H1 (cell line): ENCODE results near the gene MYL5. TPM values are rescaled to one million over a fixed set of nuclear protein-coding genes. Genes with fewer than 3 reads are reported as not detected.

Experiments used
- CTCF ChIA-PET: fragments of 300-600 bp; sonication (Branson Sonifier 250); formaldehyde crosslinking; loops from one replicate; lab custom pipeline; 2021; ENCODE audit not compliant: partially characterized antibody; lab: Charles Lee
- POLR2A ChIA-PET: fragments of 300-600 bp; sonication (Branson Sonifier 250); formaldehyde crosslinking; loops from one replicate; lab custom pipeline; 2021; ENCODE audit warnings: inconsistent platforms; ENCODE audit not compliant: partially characterized antibody; lab: Charles Lee
- DNase-seq, 2 experiments: peaks; one replicate each; pipeline versions ENCODE4 v3.0.0 to v3.0.0-alpha.2; 2010 to 2022; ENCODE audit warnings: low spot score in 2 of 2, low read depth in 1 of 2, mixed read lengths in 1 of 2
- FAIRE-seq: peaks from 2 replicates; lab custom pipeline; 2011; peaks lifted over from hg19 to GRCh38; lab: Jason Lieb, UNC
- H2AFZ ChIP-seq: 2 replicates; pipeline ENCODE4 v1.8.1; 2012; ENCODE audit warnings: low read length, inconsistent platforms
- H2AK5ac ChIP-seq: 2 replicates; pipeline ENCODE4 v1.6.1; 2013; ENCODE audit warnings: low read depth, low read length
- H2BK120ac ChIP-seq: replicated peaks from 2 replicates; pipeline ENCODE3; 2013; ENCODE audit warnings: low read depth, low read length, inconsistent platforms
- H2BK12ac ChIP-seq: 2 replicates; pipeline ENCODE4 v1.6.1; 2013; ENCODE audit warnings: low read depth, low read length
- H2BK15ac ChIP-seq: 2 replicates; pipeline ENCODE4 v1.6.1; 2013; ENCODE audit warnings: low read length
- H2BK20ac ChIP-seq: 2 replicates; pipeline ENCODE4 v1.6.1; 2013; ENCODE audit warnings: low read length
- H2BK5ac ChIP-seq: 2 replicates; pipeline ENCODE4 v1.6.1; 2013; ENCODE audit warnings: low read depth, low read length
- H3K14ac ChIP-seq: 2 replicates; pipeline ENCODE4 v1.6.1; 2013; ENCODE audit warnings: inconsistent platforms; ENCODE audit not compliant: insufficient read length
- H3K18ac ChIP-seq: 2 replicates; pipeline ENCODE4 v1.6.1; 2013; ENCODE audit warnings: low read length; ENCODE audit errors: extremely low read depth
- H3K23ac ChIP-seq: 2 replicates; pipeline ENCODE4 v1.6.1; 2013; ENCODE audit warnings: inconsistent platforms; ENCODE audit not compliant: insufficient read length
- H3K23me2 ChIP-seq: 2 replicates; pipeline ENCODE4 v1.6.1; 2013; ENCODE audit warnings: low read depth, low read length
- H3K27ac ChIP-seq: 2 replicates; pipeline ENCODE4 v1.6.1; 2011; ENCODE audit warnings: low read depth, low read length, inconsistent platforms
- H3K27me3 ChIP-seq, 4 experiments: replicated peaks in 1 of 4; 1 replicate in 1 of 4; 2 replicates in 3 of 4; pipeline versions ENCODE4 v1.6.1 to v1.8.1; 2011 to 2013; ENCODE audit warnings: low read length in 3 of 4, mild to moderate bottlenecking in 3 of 4, inconsistent platforms in 2 of 4, mixed read lengths in 2 of 4, moderate library complexity in 1 of 4; ENCODE audit not compliant: control insufficient read depth in 3 of 4, insufficient read depth in 3 of 4; ENCODE audit errors: extremely low read depth in 1 of 4
- H3K36me3 ChIP-seq, 4 experiments: 2 replicates each; pipeline versions ENCODE4 v1.6.1 to v1.8.1; 2011 to 2013; ENCODE audit warnings: mild to moderate bottlenecking in 4 of 4, low read length in 3 of 4, moderate library complexity in 2 of 4, control low read depth in 1 of 4, inconsistent platforms in 1 of 4; ENCODE audit not compliant: insufficient read depth in 4 of 4, control insufficient read depth in 2 of 4
- H3K4ac ChIP-seq: replicated peaks from 2 replicates; pipeline ENCODE3; 2013; ENCODE audit warnings: low read length, low read depth, mixed read lengths, inconsistent platforms; ENCODE audit not compliant: insufficient read length
- H3K4me1 ChIP-seq, 4 experiments: replicated peaks in 1 of 4; 1 replicate in 1 of 4; 2 replicates in 3 of 4; pipeline versions ENCODE4 v1.6.1 to v1.8.1; 2011 to 2013; ENCODE audit warnings: low read length in 3 of 4, inconsistent platforms in 2 of 4, mixed read lengths in 1 of 4; ENCODE audit not compliant: insufficient read depth in 4 of 4, control insufficient read depth in 3 of 4
- H3K4me2 ChIP-seq, 2 experiments: 2 replicates each; pipeline versions ENCODE4 v1.6.1 to v1.8.1; 2011 to 2013; ENCODE audit warnings: low read depth in 2 of 2, low read length in 2 of 2, control low read depth in 1 of 2, inconsistent platforms in 1 of 2, mild to moderate bottlenecking in 1 of 2; ENCODE audit not compliant: insufficient read depth in 1 of 2
- H3K4me3 ChIP-seq, 4 experiments: fragments of 200-600, 300-600 bp in 1 of 4; sonication (generic), shearing (Covaris generic), sonication (Bioruptor Twin) in 1 of 4; 2 replicates each; pipeline versions ENCODE4 v1.5.1 to v1.8.1; 2011 to 2016; ENCODE audit warnings: low read length in 4 of 4, low read depth in 3 of 4, control low read depth in 2 of 4, inconsistent platforms in 2 of 4, mild to moderate bottlenecking in 2 of 4, mixed read lengths in 1 of 4, moderate library complexity in 1 of 4; ENCODE audit not compliant: insufficient read depth in 2 of 4; ENCODE audit errors: extremely low read depth in 1 of 4
- H3K56ac ChIP-seq: replicated peaks from 2 replicates; pipeline ENCODE3; 2013; ENCODE audit warnings: low read depth, mild to moderate bottlenecking, mixed read lengths, low read length, inconsistent platforms; ENCODE audit not compliant: insufficient read length
- H3K79me1 ChIP-seq: 2 replicates; pipeline ENCODE4 v1.6.1; 2013; ENCODE audit warnings: low read depth, low read length, control low read depth
- H3K79me2 ChIP-seq, 2 experiments: 2 replicates each; pipeline versions ENCODE4 v1.6.1 to v1.8.1; 2012 to 2013; ENCODE audit warnings: low read length in 2 of 2, mild to moderate bottlenecking in 2 of 2, inconsistent platforms in 1 of 2; ENCODE audit not compliant: insufficient read depth in 2 of 2, control insufficient read depth in 1 of 2
- H3K9ac ChIP-seq, 4 experiments: replicated peaks in 1 of 4; 1 replicate in 1 of 4; 2 replicates in 3 of 4; pipeline versions ENCODE4 v1.6.1 to v1.8.1; 2011 to 2013; ENCODE audit warnings: low read depth in 3 of 4, low read length in 3 of 4, control low read depth in 2 of 4, mild to moderate bottlenecking in 2 of 4, moderate library complexity in 2 of 4, inconsistent platforms in 1 of 4; ENCODE audit errors: extremely low read depth in 1 of 4
- H3K9me3 ChIP-seq, 2 experiments: 2 replicates each; pipeline versions ENCODE4 v1.6.1 to v1.8.1; 2012 to 2013; ENCODE audit warnings: mild to moderate bottlenecking in 2 of 2, moderate library complexity in 2 of 2, control low read depth in 1 of 2, inconsistent platforms in 1 of 2, low read depth in 1 of 2, low read length in 1 of 2, mixed read lengths in 1 of 2; ENCODE audit not compliant: insufficient read depth in 2 of 2
- H4K20me1 ChIP-seq, 2 experiments: replicated peaks in 1 of 2; 2 replicates each; pipeline versions ENCODE3 to v1.8.1; 2011 to 2013; ENCODE audit warnings: inconsistent platforms in 2 of 2, low read length in 2 of 2, mild to moderate bottlenecking in 1 of 2; ENCODE audit not compliant: insufficient read depth in 2 of 2, control insufficient read depth in 1 of 2
- H4K5ac ChIP-seq: 2 replicates; pipeline ENCODE4 v1.6.1; 2013; ENCODE audit warnings: low read length, low read depth, mixed read lengths, inconsistent platforms; ENCODE audit not compliant: insufficient read length
- H4K8ac ChIP-seq: 2 replicates; pipeline ENCODE4 v1.8.0; 2013; ENCODE audit warnings: mild to moderate bottlenecking, moderate library complexity, low read length, inconsistent platforms; ENCODE audit not compliant: insufficient read depth; ENCODE audit errors: extremely low read depth
- H4K91ac ChIP-seq: replicated peaks from 2 replicates; pipeline ENCODE3; 2013; ENCODE audit warnings: low read length, mixed read lengths, inconsistent platforms; ENCODE audit not compliant: insufficient read length
- BACH1 ChIP-seq: IDR thresholded peaks from 2 replicates; pipeline ENCODE4 v1.6.1; 2012; ENCODE audit warnings: low read length, improper control_type of control experiment
- BRCA1 ChIP-seq: IDR thresholded peaks from 2 replicates; pipeline ENCODE4 v1.6.1; 2012; ENCODE audit warnings: low read depth, low read length, improper control_type of control experiment
- CTCF ChIP-seq, 3 experiments: IDR thresholded peaks; 1 replicate in 2 of 3; 2 replicates in 1 of 3; pipeline versions ENCODE4 v1.5.1 to v1.6.1; 2011; ENCODE audit warnings: low read length in 3 of 3, mild to moderate bottlenecking in 3 of 3, inconsistent platforms in 2 of 3, low read depth in 1 of 3, moderate library complexity in 1 of 3; ENCODE audit not compliant: insufficient read depth in 1 of 3; ENCODE audit errors: control extremely low read depth in 1 of 3
- EGR1 ChIP-seq: IDR thresholded peaks from 2 replicates; pipeline ENCODE4 v1.6.1; 2011; ENCODE audit warnings: low read depth, low read length, borderline replicate concordance
- NRF1 ChIP-seq: IDR thresholded peaks from 2 replicates; pipeline ENCODE4 v1.6.1; 2011; ENCODE audit warnings: mild to moderate bottlenecking, low read depth, low read length, improper control_type of control experiment
- POLR2AphosphoS5 ChIP-seq: IDR thresholded peaks from 2 replicates; pipeline ENCODE4 v1.6.1; 2011; ENCODE audit warnings: low read depth, low read length
- SAP30 ChIP-seq: fragments of 300-600 bp; sonication (generic); IDR thresholded peaks from 2 replicates; pipeline ENCODE4 v1.7.1; 2012; ENCODE audit warnings: low read length, moderate library complexity, mild to moderate bottlenecking, inconsistent platforms; ENCODE audit not compliant: insufficient read depth, insufficient replicate concordance
- SIRT6 ChIP-seq: IDR thresholded peaks from one replicate; pipeline ENCODE4 v1.7.1; 2012; ENCODE audit warnings: low read length, inconsistent platforms
- USF2 ChIP-seq: IDR thresholded peaks from 2 replicates; pipeline ENCODE4 v1.6.1; 2011; ENCODE audit warnings: low read length, improper control_type of control experiment
- WGBS, 2 experiments: shearing (Covaris generic) in 1 of 2; methylation state at CpG; one replicate each; pipeline versions ENCODE4 v1.1.6 to v1.1.7; 2013 to 2015; ENCODE audit warnings: low lambda C conversion rate in 2 of 2, mixed read lengths in 2 of 2, inconsistent platforms in 1 of 2, low coverage in 1 of 2, missing lambda C conversion rate in 1 of 2; ENCODE audit not compliant: insufficient replicate concordance in 2 of 2, insufficient coverage in 1 of 2, insufficient read length in 1 of 2; ENCODE audit errors: extremely low coverage in 1 of 2, missing lambda C conversion rate in 1 of 2; 5-methylcytosine and 5-hydroxymethylcytosine counted together
- polyA plus RNA-seq, 7 experiments: library from polyadenylated mRNA; depleted of rRNA in 3 of 7; stranded (reverse) in 5 of 7; unstranded in 2 of 7; fragments of >200 nt in 5 of 7; fragments of 200-250 nt in 2 of 7; gene quantifications; 1 replicate in 5 of 7; 2 replicates in 1 of 7; 4 replicates in 1 of 7; pipeline versions ENCODE4 v1.2.1 to v1.2.3, GENCODE V29; 2011 to 2013; ENCODE audit warnings: missing spikeins in 2 of 7, mixed read lengths in 2 of 7
- total RNA-seq: library from RNA; stranded (reverse); fragmentation: NEBNext Ultra II Directional; extraction: Animal tissue kit (Norgen Biotek cat#: 25700); gene quantifications from 2 replicates; pipeline ENCODE4 v1.2.1, GENCODE V29; 2021
- TF ChIP-seq, protein P1 (sequence below): IDR thresholded peaks from 2 replicates; pipeline ENCODE4 v1.6.1; 2012; ENCODE audit warnings: inconsistent platforms

The MYL5 gene
- total and polyA plus RNA-seq, 2 of the 8 experiments (the other 6 are each of a cell fraction or from before 2014, with no cell fraction given) = 5.7 to 6.8 TPM

- CTCF ChIA-PET = interaction anchor here (0.6 to 1.6 kb wide), 2 partner anchors 16 to 18 kb away, joined by 3 to 4 read pairs; no protein-coding TSS in a partner anchor
- 77% methylated on average over 10 of the region's 10 CpGs; no CpG with 5 or more reads in 1 of the 2 experiments for WGBS, 2 experiments
- TF ChIP-seq CTCF (IDR thresholded peaks at IDR 0.05; ENCODE audit: control extremely low read depth in 1 of 3, insufficient read depth in 1 of 3, low read depth in 1 of 3, low read length in 3 of 3) = no peak
- TF ChIP-seq SIRT6 = no peak
- no peak for TF ChIP-seq USF2
- TF ChIP-seq NRF1 = no peak
- no peak for TF ChIP-seq SAP30
- no peak for TF ChIP-seq BACH1
- no peak for TF ChIP-seq POLR2AphosphoS5
- no peak for TF ChIP-seq BRCA1
- TF ChIP-seq EGR1 = no peak
- TF ChIP-seq, protein P1, sequence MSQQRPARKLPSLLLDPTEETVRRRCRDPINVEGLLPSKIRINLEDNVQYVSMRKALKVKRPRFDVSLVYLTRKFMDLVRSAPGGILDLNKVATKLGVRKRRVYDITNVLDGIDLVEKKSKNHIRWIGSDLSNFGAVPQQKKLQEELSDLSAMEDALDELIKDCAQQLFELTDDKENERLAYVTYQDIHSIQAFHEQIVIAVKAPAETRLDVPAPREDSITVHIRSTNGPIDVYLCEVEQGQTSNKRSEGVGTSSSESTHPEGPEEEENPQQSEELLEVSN = no peak
These were observed 6.8 kb upstream of the MYL5 start for GRCh38 chr4:667545-667925.

More at GRCh38 chr4:667545-667925, 6.8 kb upstream of the MYL5 start:
- H4K91ac ChIP-seq = no peak overlapping the region
- H4K5ac ChIP-seq = no peak overlapping the region
- FAIRE-seq (no peak), DNase-seq (no peak)
- H3K4me2 ChIP-seq = no peak overlapping the region
- no peak overlapping the region; the same call in 1 of the 2 replicates for H4K8ac ChIP-seq
- POLR2A ChIA-PET = interaction anchor here (1.1 to 4.9 kb wide), 5 partner anchors 8 to 144 kb away, joined by 3 to 25 read pairs (median 7); no protein-coding TSS in a partner anchor
- H3K4me3 ChIP-seq = no peak overlapping the region
- peaks cover 8 to 20% (median 11%) of the 10 kb centered on the region in 4 experiments for H3K36me3 ChIP-seq
- H3K27ac ChIP-seq = no peak overlapping the region
- no peak overlapping the region for H2AFZ ChIP-seq
- no peak overlapping the region for H3K4ac ChIP-seq
- no peaks in the 10 kb centered on the region; a peak in 1 of 7 replicates for H3K4me1 ChIP-seq
- no peaks in the 10 kb centered on the region for H3K27me3 ChIP-seq
- H4K20me1 ChIP-seq = peaks cover 3 to 7% of the 10 kb centered on the region in 2 experiments
- H3K79me2 ChIP-seq = no peaks in the 10 kb centered on the region
- no peaks in the 10 kb centered on the region for H3K79me1 ChIP-seq
- peaks cover 3% of the 10 kb centered on the region; the same call in 1 of the 2 replicates for H3K23me2 ChIP-seq
- H2BK120ac ChIP-seq = no peak overlapping the region
- H2AK5ac ChIP-seq = no peak overlapping the region
- H3K56ac ChIP-seq = no peak overlapping the region
- H3K23ac ChIP-seq = no peak overlapping the region
- no peak overlapping the region for H2BK20ac ChIP-seq
- no peaks in the 10 kb centered on the region for H3K9me3 ChIP-seq
- no peak overlapping the region for H2BK12ac ChIP-seq
- no peak overlapping the region for H3K14ac ChIP-seq
- no peak overlapping the region for H2BK15ac ChIP-seq
- H3K9ac ChIP-seq = no peak overlapping the region
- no peak overlapping the region for H2BK5ac ChIP-seq
- no peak overlapping the region for H3K18ac ChIP-seq
